K562 (cell line): ENCODE results near the gene VDAC2. TPM values are rescaled to one million over a fixed set of nuclear protein-coding genes. Genes with fewer than 3 reads are reported as not detected.

Experiments
- FUS ChIP-seq: fragments of 200-400 bp; formaldehyde crosslinking; optimal IDR thresholded peaks from 2 replicates; pipeline ENCODE3; 2017; ENCODE audit warnings: low read depth, low read length
- KDM2B ChIP-seq: fragments of 250-450 bp; sonication (Bioruptor Pico); IDR thresholded peaks from 2 replicates; pipeline ENCODE4 v1.8.0; 2021; ENCODE audit warnings: mild to moderate bottlenecking, moderate library complexity
- MAZ ChIP-seq, 2 experiments: fragments of 450-650 bp in 1 of 2; sonication (generic) in 1 of 2; formaldehyde crosslinking; IDR thresholded peaks in 1 of 2; conservative IDR thresholded peaks in 1 of 2; 2 replicates each; pipeline versions ENCODE4 v1.4.0 to v1.5.0; 2020; ENCODE audit warnings: mild to moderate bottlenecking in 1 of 2, missing genetic modification reagents in 1 of 2
- POLR2B ChIP-seq: fragments of 450-650 bp; IDR thresholded peaks from 2 replicates; pipeline ENCODE4 v1.6.1; 2018; ENCODE audit warnings: low read depth; ENCODE audit not compliant: partially characterized antibody
- RBBP5 ChIP-seq: fragments of 200-600 bp; sonication (generic); IDR thresholded peaks from 2 replicates; pipeline ENCODE4 v1.6.1; 2012; ENCODE audit warnings: borderline replicate concordance, mild to moderate bottlenecking, low read length, control low read depth, inconsistent platforms; ENCODE audit not compliant: insufficient read depth, poor library complexity, severe bottlenecking
- SPI1 ChIP-seq: IDR thresholded peaks from 2 replicates; pipeline ENCODE4 v1.6.1; 2011; ENCODE audit warnings: low read depth, low read length, control low read depth, borderline replicate concordance
- SUPT5H ChIP-seq: fragments of 450-650 bp; IDR thresholded peaks from 2 replicates; pipeline ENCODE4 v1.6.1; 2016
- ZNF12 ChIP-seq: sonication (generic); formaldehyde crosslinking; IDR thresholded peaks from 2 replicates; pipeline ENCODE4 v1.4.0; 2020; ENCODE audit warnings: mild to moderate bottlenecking, missing genetic modification reagents
- ZNF347 ChIP-seq: fragments of 450-650 bp; formaldehyde crosslinking; IDR thresholded peaks from 2 replicates; pipeline ENCODE4 v1.4.0; 2020; ENCODE audit warnings: low read depth, mild to moderate bottlenecking, moderate library complexity
- ZNF584 ChIP-seq: fragments of 200-800 bp; sonication (Bioruptor generic); IDR thresholded peaks from 2 replicates; pipeline ENCODE4 v1.6.1; 2016; ENCODE audit warnings: low read depth, mild to moderate bottlenecking, missing genetic modification characterization, missing compliant biosample characterization
- polyA plus RNA-seq, 8 experiments: library from polyadenylated mRNA; depleted of rRNA in 4 of 8; stranded (reverse) in 5 of 8; unstranded in 3 of 8; fragments of >200 nt; fragmentation: Nextera tagmentation in 2 of 8; fragmentation: Illumina TruSeq in 1 of 8; extraction: Ambion mirVana in 2 of 8; extraction: Trizol in 1 of 8; gene quantifications; 2 replicates each; pipeline versions ENCODE4 v1.2.1 to v1.2.3, GENCODE V29; 2011 to 2014; ENCODE audit warnings: inconsistent platforms in 1 of 8, missing spikeins in 1 of 8
- total RNA-seq, 7 experiments: library from RNA; depleted of rRNA in 6 of 7; stranded (reverse); fragments of >200 nt in 6 of 7; fragmentation: Illumina TruSeq in 2 of 7; extraction: Trizol in 2 of 7; gene quantifications; 2 replicates each; pipeline versions ENCODE4 v1.2.1 to v1.2.3, GENCODE V29; 2011 to 2021; ENCODE audit warnings: low replicate concordance in 1 of 7
- TF ChIP-seq, protein P1 (sequence below): fragments of 450-650 bp; IDR thresholded peaks from 2 replicates; pipeline ENCODE4 v1.6.1; 2017; ENCODE audit warnings: antibody characterized with exemption, mild to moderate bottlenecking
- TF ChIP-seq, protein P2 (sequence below), 3 experiments: IDR thresholded peaks in 2 of 3; conservative IDR thresholded peaks in 1 of 3; 2 replicates each; pipeline ENCODE4 v1.5.1; 2011 to 2012; ENCODE audit warnings: low read length in 3 of 3, mild to moderate bottlenecking in 3 of 3, control low read depth in 2 of 3, improper control_type of control experiment in 1 of 3, inconsistent platforms in 1 of 3, low read depth in 1 of 3, mixed read lengths in 1 of 3, moderate library complexity in 1 of 3; ENCODE audit not compliant: insufficient read depth in 2 of 3
- TF ChIP-seq, protein P3 (sequence below), 2 experiments: fragments of 200-800 bp in 1 of 2; sonication (Bioruptor generic) in 1 of 2; sonication (generic) in 1 of 2; formaldehyde crosslinking in 1 of 2; IDR thresholded peaks in 1 of 2; conservative IDR thresholded peaks in 1 of 2; 2 replicates each; pipeline versions ENCODE4 v1.5.0 to v1.6.1; 2016 to 2020; ENCODE audit warnings: missing compliant biosample characterization in 1 of 2, missing genetic modification characterization in 1 of 2, missing genetic modification reagents in 1 of 2
- TF ChIP-seq, protein P4 (sequence below): sonication (generic); formaldehyde crosslinking; IDR thresholded peaks from 2 replicates; pipeline ENCODE4 v1.9.0; 2022; ENCODE audit warnings: mild to moderate bottlenecking, missing genetic modification reagents
- TF ChIP-seq, protein P5 (sequence below): sonication (generic); formaldehyde crosslinking; IDR thresholded peaks from 2 replicates; pipeline ENCODE4 v1.8.0; 2022; ENCODE audit warnings: mild to moderate bottlenecking, missing genetic modification reagents

Gene VDAC2
- total and polyA plus RNA-seq, 9 of the 15 experiments (the other 6 are each of a cell fraction or from before 2014, with no cell fraction given) = 139 to 450 (median 250) TPM

DNA sequence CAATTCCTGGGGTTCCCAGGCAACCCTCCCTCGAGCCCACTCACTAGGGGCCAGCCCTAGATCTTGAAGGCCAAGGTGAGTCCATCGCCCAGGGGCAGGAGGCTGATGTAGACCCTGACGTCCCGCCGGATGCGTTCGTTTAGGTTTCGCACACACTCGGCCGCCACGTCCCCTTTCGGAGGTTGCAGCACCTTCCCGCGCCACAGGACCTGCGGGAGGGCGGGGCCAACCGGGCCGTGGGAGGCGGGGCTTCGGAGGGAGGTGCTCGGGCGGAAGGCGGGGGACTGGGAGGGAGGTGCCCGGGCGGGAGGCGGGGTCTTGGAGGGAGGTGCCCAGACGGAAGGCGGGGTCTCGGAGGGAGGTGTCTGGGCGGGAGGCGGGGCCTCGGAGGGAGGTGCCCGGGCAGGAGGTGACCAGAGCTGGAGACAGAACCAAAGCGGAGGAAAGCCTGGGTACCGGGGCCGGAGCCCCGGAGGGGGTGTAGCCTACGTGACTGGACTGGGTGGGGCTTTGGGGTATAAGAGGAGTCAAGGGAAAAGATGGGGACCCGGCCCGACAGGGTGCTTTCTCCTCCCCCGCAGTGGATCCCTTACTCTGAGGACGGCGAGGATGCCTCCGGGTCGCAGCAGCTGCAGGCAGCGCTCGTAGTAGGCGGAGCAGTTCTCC is 23.6 kb downstream of the VDAC2 start (continued):
- TF ChIP-seq, protein P1, sequence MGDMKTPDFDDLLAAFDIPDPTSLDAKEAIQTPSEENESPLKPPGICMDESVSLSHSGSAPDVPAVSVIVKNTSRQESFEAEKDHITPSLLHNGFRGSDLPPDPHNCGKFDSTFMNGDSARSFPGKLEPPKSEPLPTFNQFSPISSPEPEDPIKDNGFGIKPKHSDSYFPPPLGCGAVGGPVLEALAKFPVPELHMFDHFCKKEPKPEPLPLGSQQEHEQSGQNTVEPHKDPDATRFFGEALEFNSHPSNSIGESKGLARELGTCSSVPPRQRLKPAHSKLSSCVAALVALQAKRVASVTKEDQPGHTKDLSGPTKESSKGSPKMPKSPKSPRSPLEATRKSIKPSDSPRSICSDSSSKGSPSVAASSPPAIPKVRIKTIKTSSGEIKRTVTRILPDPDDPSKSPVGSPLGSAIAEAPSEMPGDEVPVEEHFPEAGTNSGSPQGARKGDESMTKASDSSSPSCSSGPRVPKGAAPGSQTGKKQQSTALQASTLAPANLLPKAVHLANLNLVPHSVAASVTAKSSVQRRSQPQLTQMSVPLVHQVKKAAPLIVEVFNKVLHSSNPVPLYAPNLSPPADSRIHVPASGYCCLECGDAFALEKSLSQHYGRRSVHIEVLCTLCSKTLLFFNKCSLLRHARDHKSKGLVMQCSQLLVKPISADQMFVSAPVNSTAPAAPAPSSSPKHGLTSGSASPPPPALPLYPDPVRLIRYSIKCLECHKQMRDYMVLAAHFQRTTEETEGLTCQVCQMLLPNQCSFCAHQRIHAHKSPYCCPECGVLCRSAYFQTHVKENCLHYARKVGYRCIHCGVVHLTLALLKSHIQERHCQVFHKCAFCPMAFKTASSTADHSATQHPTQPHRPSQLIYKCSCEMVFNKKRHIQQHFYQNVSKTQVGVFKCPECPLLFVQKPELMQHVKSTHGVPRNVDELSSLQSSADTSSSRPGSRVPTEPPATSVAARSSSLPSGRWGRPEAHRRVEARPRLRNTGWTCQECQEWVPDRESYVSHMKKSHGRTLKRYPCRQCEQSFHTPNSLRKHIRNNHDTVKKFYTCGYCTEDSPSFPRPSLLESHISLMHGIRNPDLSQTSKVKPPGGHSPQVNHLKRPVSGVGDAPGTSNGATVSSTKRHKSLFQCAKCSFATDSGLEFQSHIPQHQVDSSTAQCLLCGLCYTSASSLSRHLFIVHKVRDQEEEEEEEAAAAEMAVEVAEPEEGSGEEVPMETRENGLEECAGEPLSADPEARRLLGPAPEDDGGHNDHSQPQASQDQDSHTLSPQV = 0 out of 2 replicates have a peak, but pooled peaks have one; percentile 58
- TF ChIP-seq POLR2B = peak; percentile 52
- TF ChIP-seq ZNF584 (CRISPR knock-in tag) = no peak
- TF ChIP-seq, protein P2, sequence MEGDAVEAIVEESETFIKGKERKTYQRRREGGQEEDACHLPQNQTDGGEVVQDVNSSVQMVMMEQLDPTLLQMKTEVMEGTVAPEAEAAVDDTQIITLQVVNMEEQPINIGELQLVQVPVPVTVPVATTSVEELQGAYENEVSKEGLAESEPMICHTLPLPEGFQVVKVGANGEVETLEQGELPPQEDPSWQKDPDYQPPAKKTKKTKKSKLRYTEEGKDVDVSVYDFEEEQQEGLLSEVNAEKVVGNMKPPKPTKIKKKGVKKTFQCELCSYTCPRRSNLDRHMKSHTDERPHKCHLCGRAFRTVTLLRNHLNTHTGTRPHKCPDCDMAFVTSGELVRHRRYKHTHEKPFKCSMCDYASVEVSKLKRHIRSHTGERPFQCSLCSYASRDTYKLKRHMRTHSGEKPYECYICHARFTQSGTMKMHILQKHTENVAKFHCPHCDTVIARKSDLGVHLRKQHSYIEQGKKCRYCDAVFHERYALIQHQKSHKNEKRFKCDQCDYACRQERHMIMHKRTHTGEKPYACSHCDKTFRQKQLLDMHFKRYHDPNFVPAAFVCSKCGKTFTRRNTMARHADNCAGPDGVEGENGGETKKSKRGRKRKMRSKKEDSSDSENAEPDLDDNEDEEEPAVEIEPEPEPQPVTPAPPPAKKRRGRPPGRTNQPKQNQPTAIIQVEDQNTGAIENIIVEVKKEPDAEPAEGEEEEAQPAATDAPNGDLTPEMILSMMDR (IDR thresholded peaks at IDR 0.05 in 2 of 3, conservative IDR thresholded peaks at IDR 0.05 in 1 of 3; ENCODE audit: insufficient read depth in 2 of 3, low read depth in 1 of 3, low read length in 3 of 3) = peak in 2 of 3 experiments; percentile 6 to 21; a peak in 1 of 6 replicates
- TF ChIP-seq MAZ (CRISPR knock-in tag; conservative IDR thresholded peaks at IDR 0.05 in 1 of 2, IDR thresholded peaks at IDR 0.05 in 1 of 2) = peak in 1 of 2 experiments; percentile 68; a peak in 2 of 4 replicates
- TF ChIP-seq, protein P3, sequence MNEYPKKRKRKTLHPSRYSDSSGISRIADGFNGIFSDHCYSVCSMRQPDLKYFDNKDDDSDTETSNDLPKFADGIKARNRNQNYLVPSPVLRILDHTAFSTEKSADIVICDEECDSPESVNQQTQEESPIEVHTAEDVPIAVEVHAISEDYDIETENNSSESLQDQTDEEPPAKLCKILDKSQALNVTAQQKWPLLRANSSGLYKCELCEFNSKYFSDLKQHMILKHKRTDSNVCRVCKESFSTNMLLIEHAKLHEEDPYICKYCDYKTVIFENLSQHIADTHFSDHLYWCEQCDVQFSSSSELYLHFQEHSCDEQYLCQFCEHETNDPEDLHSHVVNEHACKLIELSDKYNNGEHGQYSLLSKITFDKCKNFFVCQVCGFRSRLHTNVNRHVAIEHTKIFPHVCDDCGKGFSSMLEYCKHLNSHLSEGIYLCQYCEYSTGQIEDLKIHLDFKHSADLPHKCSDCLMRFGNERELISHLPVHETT (CRISPR knock-in tag; conservative IDR thresholded peaks at IDR 0.05 in 1 of 2, IDR thresholded peaks at IDR 0.05 in 1 of 2) = peak in 1 of 2 experiments; percentile 46; a peak in 1 of 4 replicates
- TF ChIP-seq, protein P4, sequence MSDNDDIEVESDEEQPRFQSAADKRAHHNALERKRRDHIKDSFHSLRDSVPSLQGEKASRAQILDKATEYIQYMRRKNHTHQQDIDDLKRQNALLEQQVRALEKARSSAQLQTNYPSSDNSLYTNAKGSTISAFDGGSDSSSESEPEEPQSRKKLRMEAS (CRISPR knock-in tag) = peak; percentile 52; the same call in 1 of the 2 replicates
- TF ChIP-seq, protein P5, sequence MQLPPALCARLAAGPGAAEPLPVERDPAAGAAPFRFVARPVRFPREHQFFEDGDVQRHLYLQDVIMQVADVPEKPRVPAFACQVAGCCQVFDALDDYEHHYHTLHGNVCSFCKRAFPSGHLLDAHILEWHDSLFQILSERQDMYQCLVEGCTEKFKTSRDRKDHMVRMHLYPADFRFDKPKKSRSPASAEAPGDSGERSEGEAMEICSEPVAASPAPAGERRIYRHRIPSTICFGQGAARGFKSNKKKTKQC (CRISPR knock-in tag) = peak; percentile 41; the same call in 1 of the 2 replicates
- TF ChIP-seq ZNF347 (CRISPR knock-in tag) = no peak
- TF ChIP-seq RBBP5 = peak; percentile 63
- peak; percentile 71 for TF ChIP-seq SUPT5H
- TF ChIP-seq FUS = peak; percentile 2
- peak; percentile 11; the same call in 1 of the 2 replicates for TF ChIP-seq SPI1
- TF ChIP-seq ZNF12 (CRISPR knock-in tag) = no peak
- TF ChIP-seq KDM2B = 0 out of 2 replicates have a peak, but pooled peaks have one; percentile 10
